ENCODE measurements around the gene FAM180B. TPM values are rescaled to one million over a fixed set of nuclear protein-coding genes. Genes with fewer than 3 reads are reported as not detected.
"Not testable (repeated sequence)": the region's sequence is repeated elsewhere in the genome, so short reads cannot be mapped to it uniquely, and the experiment has no call there.

FAM180B gene
- total RNA-seq, 4 donors from 2014 or later, result not detected

- no peak for TF ChIP-seq POLR2A (IDR thresholded peaks at IDR 0.05)
- no peak for TF ChIP-seq CTCF (IDR thresholded peaks at IDR 0.05)
- DNase-seq, result no peak
- H3K4me3 ChIP-seq, result no peak overlapping the region
- no peaks in the 10 kb centered on the region for H3K27me3 ChIP-seq
- H3K9me3 ChIP-seq, result no peaks in the 10 kb centered on the region
- intact Hi-C loops (cut with DNase I), result no loop called here
- no peak overlapping the region for H3K27ac ChIP-seq
- peaks cover 6 to 100% (median 39%) of the 10 kb centered on the region in 3 donors for H3K36me3 ChIP-seq
- H3K4me1 ChIP-seq, result no peaks in the 10 kb centered on the region
- 79% methylated on average over 5 of the region's 5 CpGs for WGBS, 2 donors
Measured at GRCh38 chr11:47631473-47631872, 45.0 kb downstream of the FAM180B start.

GRCh38 chr11:47636331-47636730 lies 49.9 kb downstream of the FAM180B start:
- Histone ChIP-seq H3K4me1 (peaks cover 6 to 13% (median 12%) of the 10 kb centered on the region in 3 donors), H3K36me3 (peaks cover 6 to 83% (median 24%) of the 10 kb centered on the region in 3 donors)
- DNase-seq; H3K27ac ChIP-seq; H3K27me3 ChIP-seq; intact Hi-C loops (cut with DNase I); H3K9me3 ChIP-seq; H3K4me3 ChIP-seq: not testable (repeated sequence)
- WGBS, 2 donors, result 92 to 96% methylated on average over 11 of the region's 11 CpGs

Small RNA genes lying within 50 kb of the gene (small RNA-seq; reads per million reads assigned to genes)
- gene RN7SL652P, result 0 reads per million in 4 donors
- gene RNU5E-10P, result 0 reads per million in 4 donors

Other genes starting within 250 kb of the FAM180B start
- gene MYBPC3, start 234.0 kb upstream of the FAM180B start, total RNA-seq, result under 1 TPM in 1 of 4 donors, not detected in 3; 0.08 TPM
- gene SPI1, start 208.1 kb upstream of the FAM180B start, total RNA-seq, result 10 to 100 TPM in 2 of 4 donors, 1 to 10 TPM in 2; 2.6 to 15.4 (median 8.8) TPM
- 10 to 100 TPM; 10.9 to 44.3 (median 13.8) TPM for gene SLC39A13, start 178.1 kb upstream of the FAM180B start, total RNA-seq
- gene PSMC3, start 160.2 kb upstream of the FAM180B start, total RNA-seq, result 100 to 1,000 TPM in 3 of 4 donors, 10 to 100 TPM in 1; 72.9 to 134 (median 122) TPM
- under 1 TPM in 1 of 4 donors, not detected in 3; 0.38 TPM for gene RAPSN, start 137.5 kb upstream of the FAM180B start, total RNA-seq
- gene CELF1, start 33.5 kb upstream of the FAM180B start, total RNA-seq, result 10 to 100 TPM; 50.4 to 88.9 (median 64.1) TPM
- 10 to 100 TPM; 67.7 to 92.3 (median 78.7) TPM for gene PTPMT1, start 21.1 kb upstream of the FAM180B start, total RNA-seq
- gene KBTBD4, start 7.7 kb upstream of the FAM180B start, total RNA-seq, result 10 to 100 TPM; 12.4 to 22.7 (median 16.0) TPM
- gene NDUFS3, start 7.6 kb upstream of the FAM180B start, total RNA-seq, result 10 to 100 TPM; 65.5 to 89.9 (median 83.6) TPM
- gene C1QTNF4, start 7.7 kb downstream of the FAM180B start, total RNA-seq, result under 1 TPM in 3 of 4 donors, not detected in 1; 0.35 to 0.57 (median 0.41) TPM
- 10 to 100 TPM; 44.5 to 67.2 (median 53.9) TPM for gene MTCH2, start 55.9 kb downstream of the FAM180B start, total RNA-seq
- gene AGBL2, start 128.7 kb downstream of the FAM180B start, total RNA-seq, result under 1 TPM in 3 of 4 donors, not detected in 1; 0.35 to 0.76 (median 0.57) TPM
- gene FNBP4, start 180.7 kb downstream of the FAM180B start, total RNA-seq, result 100 to 1,000 TPM in 1 of 4 donors, 10 to 100 TPM in 3; 52.4 to 159 (median 79.0) TPM

Measured in esophagus squamous epithelium (tissue), 5 donors.